HG03469 (cell line): ENCODE results near the gene RP2.

Source experiments
- ATAC-seq: cut with Tn5 transposase; IDR thresholded peaks from one replicate; pipeline ENCODE4 v1.9.1; 2021; ENCODE audit warnings: mild to moderate bottlenecking, moderate library complexity, moderate number of reproducible peaks; ENCODE audit not compliant: unreplicated experiment

The RP2 gene

DNA sequence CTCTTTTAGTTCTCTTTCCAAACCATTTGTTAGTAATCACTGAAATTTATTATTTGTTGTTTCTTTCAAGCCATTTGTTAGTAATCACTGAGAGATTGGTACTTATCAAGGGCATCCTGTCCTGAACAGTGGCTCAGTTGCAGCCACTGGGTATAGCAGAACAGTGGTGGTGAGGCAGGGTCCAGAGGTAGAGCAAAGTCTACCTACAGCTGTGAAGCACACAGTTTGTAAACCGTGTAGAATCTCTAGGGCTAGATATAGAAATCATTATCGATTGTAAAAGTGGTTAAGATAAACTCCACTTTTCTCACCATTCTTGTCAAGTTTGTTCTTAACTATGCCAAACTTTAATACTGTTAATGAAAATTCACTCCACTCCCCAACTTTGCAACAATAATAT lies 79.4 kb downstream of the RP2 start:
- ATAC-seq = no peak

- no peak for ATAC-seq
Measured at GRCh38 chrX:46917622-46918021, 80.8 kb downstream of the RP2 start.

- no peak for ATAC-seq
Measured at GRCh38 chrX:46918434-46918833, 81.6 kb downstream of the RP2 start.

DNA sequence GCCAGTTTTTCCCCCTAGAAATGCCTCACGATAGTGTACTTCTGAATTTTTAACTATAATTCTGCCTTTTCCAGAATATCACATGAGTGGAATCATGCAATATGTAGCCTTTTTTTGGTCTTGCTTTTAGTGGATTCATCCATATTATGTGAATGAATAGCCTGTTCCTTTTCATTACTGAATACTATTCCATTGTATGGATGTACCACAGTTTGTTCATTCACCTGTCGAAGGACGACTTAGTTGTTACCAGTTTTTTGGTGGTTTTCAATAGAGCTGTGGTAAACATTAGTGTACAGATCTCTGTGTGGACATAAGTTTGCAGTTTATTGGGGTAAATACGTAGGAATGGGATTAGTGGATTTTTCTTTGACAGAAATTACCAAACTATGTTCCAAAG lies 83.4 kb downstream of the RP2 start:
- ATAC-seq = no peak

GRCh38 chrX:46922611-46923010 lies 85.8 kb downstream of the RP2 start:
- no peak for ATAC-seq

DNA sequence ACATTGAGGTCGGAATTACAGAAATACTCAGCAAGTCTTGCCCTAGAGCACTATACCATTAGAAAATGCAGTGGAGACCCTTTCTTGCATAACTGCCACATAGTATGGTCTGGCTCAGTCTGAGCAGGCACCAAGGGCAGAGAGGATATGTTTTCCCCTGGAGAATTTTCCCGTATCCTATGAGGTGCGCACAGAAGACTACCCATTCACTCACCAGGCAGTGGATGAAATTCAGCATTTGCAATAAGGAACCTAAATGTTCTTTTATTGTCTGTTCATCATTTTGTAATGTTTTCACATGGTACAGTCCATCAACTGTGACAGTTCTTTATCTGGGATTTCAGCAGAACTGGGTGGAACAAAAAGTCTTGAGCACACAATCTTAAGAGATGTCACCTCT lies 90.9 kb downstream of the RP2 start:
- ATAC-seq = no peak

- no peak for ATAC-seq
Measured at GRCh38 chrX:46929439-46930261, 92.8 kb downstream of the RP2 start.
